Measurements from ENCODE around the gene PKNOX1.
A peak's percentile ranks its signal among the peaks of the same experiment; 100 is the strongest.
"Not testable (repeated sequence)": the region's sequence is repeated elsewhere in the genome, so short reads cannot be mapped to it uniquely, and the experiment has no call there.

Gene PKNOX1

DNA sequence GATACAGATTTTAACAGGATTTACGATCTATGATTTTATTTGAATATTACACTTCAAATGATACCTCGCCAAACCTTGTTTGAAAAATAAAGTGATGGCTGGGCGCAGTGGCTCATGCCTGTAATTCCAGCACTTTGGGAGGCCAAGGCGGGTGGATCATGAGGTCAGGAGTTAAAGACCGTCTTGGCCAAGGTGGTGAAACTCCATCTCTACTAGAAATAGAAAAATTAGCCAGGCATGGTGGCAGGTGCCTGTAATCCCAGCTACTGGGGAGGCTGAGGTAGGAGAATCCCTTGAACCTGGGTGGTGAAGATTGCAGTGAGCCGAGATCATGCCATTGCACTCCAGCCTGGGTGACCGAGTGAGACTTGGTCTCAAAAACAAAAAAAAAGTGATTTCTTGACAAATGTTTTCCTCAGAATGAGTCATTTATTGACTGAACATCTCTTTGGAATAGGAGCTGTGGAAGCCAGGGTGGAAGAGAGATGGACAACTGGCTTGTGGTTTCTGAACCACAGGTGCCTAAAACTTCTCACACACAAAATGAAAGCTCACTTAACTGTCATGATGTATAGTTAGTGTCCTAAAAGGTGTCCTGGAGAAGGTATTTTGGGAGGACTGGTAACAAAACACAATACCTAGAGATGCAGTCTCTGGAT, 11.9 kb downstream of the PKNOX1 start:
- no peak for DNase-seq

DNA sequence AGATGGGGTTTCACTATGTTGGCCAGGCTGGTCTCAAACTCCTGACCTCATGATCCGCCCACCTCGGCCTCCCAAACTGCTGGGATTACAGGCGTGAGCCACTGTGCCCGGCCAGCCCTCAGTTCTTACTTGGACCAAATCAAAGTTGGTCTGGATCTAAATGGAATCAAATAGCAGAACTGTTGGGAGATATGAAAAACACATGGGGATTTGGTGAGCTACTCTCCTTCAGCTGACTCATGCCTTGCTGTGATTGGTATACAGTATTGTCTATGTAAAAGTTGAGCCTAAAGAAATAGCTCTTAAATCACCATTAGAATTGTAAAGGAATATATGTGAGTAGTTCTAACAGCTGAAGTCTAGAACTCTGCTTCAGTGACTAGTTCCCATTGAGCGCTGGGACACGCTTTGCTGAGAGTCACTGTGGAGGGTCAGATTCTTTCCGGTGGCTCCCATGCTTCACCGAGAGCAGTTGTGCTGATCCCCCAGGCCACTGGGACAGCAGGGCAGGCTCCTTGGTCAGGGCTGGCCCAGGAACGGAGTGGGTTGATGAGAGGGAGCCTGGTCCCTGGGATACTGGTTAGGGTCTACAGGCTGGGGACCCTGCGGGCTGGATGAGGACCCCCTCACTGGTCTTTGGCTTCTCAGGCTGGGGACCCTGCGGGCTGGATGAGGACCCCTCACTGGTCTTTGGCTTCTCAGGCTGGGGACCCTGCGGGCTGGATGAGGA, 14.0 kb downstream of the PKNOX1 start:
- no peak for DNase-seq

DNA sequence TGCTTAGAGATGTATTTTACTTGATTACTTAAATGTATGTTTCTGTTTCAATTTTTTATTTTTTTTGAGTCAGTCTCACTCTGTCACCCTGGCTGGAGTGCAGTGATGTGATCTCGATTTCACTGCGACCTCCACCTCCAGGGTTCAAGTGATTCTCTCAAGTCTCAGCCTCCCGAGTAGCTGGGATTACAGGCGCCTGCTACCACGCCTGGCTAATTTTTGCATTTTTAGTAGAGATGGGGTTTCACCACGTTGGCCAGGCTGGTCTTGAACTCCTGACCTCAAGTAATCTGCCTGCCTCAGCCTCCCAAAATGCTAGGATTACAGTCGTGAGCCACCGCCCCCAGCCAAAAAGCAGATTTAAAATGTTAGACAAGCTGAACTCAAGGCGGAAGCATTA, 15.0 kb downstream of the PKNOX1 start:
- DNase-seq, result not testable (repeated sequence)

DNA sequence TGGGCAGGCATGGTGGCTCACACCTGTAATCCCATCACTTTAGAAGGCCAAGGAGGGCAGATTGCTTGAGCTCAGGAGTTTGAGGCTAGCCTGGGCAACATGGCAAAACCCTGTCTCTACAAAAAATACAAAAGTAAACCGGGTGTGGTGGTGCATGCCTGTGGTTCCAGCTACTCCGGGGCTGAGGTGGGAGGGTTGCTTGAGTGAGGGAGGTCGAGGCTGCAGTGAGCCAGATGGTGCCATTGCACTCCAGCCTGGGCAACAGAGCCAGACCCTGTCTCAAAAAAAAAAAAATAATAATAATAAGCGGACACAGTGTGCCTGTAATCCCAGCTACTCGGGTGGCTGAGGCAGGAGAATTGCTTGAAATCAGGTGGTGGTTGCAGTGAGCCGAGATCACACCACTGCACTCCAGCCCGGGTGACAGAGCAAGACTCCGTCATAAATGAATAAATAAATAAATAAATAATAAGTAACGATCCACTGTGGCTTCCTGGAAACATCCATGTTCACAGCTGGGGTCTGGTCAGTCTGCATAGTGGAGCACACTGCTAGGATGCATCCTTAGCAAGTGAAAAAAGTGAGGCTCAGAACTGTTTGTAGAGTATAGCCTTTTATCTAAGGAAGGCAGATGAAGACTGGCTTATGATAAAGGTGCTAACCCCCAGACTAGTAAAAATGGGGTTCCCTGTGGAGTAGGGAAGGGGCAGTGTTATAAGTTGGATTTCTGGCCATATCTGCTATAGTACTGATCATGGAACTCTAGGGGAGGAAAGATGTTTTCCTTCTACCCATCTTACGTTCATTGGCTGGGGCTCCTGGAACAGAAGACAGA, 15.7 kb downstream of the PKNOX1 start:
- DNase-seq, result no peak

DNA sequence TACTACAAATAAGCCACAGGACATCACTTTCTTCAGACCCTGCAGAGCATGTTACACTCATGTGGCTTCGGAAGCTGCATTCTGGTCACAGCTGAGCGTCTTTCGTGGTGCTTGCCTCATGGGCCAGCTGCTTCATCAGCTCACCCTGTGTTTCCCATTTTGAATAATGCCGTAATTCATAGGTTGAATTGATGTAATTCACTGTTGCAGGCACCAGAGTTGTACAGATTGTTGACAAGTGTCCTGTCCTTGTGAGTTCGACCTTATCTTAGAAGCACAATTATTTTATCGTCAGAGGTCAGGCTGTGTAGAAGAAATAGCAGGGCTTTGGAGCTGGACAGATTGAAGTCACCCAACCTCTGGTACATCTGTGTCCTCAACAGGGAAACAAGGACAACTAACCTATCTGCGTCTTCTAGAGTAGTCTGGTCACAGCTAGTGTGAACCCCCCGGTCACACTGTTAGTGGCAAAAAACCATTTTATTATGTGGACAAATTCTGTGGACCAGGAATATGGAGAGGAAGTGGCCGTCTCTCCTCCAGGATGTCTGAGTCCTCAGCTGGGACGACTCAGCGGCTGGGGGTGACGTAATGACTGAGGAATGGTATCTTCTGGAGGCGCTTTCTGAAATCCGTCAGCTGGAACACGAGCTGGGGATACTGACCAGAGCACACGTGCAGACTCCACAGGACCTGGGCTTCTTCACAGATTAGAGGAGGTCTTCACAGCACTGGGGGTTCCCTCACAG, 17.8 kb downstream of the PKNOX1 start:
- DNase-seq, result no peak

DNA sequence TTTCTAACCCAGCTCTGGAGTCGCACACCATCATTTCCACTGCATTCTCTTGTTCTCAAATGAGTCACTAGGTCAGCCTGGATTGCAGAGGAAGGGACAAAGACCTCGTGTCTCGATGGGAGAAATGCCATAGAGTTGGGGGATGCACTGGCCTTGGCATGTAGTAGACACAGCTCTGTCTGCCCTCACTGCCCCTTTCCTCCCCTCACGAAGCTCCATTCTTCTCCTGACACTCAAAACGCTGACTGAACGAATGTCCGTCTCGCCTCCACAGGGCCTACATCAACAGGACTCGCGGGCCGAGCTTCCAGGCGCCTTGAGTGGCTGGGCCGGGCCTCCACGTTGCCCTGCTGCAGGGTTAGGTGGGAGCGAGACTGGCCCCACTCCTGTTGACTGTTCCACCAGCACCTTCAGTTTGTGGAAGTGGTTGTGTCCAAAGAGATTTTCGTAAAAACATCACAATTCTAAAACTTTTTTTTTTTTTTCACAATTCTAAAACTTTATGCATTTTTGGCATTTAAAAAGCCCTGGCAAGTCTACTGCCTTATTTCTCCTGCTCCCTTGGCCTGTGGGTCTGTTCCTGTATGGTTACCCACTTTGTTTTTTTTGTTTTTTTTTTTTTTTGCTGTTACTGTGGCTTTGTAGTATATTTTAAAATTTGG, 18.8 kb downstream of the PKNOX1 start:
- no peak for DNase-seq

DNA sequence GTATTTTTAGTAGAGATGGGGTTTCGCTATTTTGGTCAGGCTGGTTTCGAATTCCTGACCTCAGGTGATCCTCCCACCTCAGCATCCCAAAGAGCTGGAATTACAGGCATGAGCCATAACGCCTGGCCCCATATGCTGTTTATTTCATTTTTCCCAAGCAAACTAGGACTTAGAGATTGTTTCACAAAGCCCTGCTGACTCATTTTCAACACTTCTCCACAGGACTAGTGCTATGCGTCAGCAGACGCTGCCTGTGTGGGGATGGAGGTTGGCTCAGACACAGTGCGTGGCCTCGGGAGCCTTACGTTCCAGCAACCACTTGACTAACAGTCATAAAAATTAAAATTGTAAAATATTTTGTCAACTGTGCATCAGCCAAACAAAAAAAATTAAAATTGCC, 22.7 kb downstream of the PKNOX1 start:
- no peak for DNase-seq

DNA sequence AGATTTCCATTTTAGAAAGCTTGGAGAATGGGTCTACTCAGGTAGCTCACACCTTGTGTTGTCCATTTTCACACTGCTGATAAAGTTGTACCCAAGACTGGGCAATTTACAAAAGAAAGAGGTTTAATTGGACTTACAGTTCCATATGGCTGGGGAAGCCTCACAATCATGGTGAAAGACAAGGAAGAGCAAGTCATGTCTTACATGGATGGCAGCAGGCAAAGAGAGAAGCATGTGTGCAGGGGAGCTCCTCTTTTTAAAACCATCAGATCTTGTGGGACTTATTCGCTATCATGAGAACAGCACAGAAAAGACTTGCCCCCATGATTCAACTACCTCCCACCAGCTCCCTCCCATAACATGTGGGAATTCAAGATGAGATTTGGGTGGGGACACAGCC, 23.6 kb downstream of the PKNOX1 start:
- DNase-seq, result not testable (repeated sequence)

DNA sequence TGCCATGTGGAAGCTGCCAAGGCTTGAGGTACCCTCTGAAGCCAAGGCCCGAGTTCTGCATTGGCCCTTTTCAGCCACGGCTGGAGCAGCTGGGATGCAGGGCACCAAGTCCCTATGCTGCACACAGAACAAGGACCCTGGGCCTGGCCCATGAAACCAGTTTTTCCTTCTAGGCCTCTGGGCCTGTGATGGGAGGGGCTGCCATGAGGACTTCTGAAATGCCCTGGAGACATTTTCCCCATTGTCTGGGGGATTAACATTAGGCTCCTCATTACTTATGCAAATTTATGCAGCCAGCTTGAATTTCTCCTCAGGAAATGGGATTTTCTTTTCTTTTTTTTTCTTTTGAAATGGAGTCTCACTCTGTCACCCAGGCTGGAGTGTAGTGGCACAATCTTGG, 24.8 kb downstream of the PKNOX1 start:
- DNase-seq, result not testable (repeated sequence)

DNA sequence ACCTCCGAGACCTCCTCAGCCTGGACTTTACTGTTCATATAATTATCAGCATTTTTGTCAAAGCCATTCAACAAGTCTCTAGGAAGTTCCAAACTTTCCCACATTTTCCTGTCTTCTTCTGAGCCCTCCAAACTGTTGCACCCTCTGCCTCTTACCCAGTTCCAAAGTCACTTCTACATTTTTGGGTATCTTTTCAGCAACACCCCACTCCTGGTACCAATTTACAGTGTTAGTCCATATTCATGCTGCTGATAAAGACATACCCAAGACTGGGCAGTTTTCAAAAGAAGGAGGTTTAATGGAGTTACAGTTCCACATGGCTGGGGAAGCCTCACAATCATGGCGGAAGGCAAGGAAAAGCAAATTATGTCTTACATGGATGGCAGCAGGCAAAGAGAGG, 25.7 kb downstream of the PKNOX1 start:
- DNase-seq, result not testable (repeated sequence)

DNA sequence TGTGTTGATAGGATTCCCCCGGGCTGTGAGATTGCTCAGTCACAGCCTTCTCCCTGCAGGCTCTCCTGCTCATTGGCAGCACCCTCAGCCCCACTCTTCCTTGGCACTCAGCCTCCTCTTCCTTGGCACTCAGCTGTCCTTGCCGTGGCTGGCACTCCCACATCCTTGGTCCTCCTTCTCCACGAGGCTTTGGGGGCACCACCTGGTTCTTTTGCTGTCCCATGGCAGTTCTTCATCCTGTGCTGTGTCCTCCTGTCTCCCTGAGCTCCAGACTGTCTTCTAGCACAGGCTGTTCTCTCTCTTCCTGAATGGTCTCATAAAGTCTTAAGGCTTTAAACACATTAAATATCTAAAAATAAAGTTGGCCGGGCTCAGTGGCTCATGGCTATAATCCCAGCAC, 27.0 kb downstream of the PKNOX1 start:
- DNase-seq, result peak in 1 of 2 experiments; percentile 23

DNA sequence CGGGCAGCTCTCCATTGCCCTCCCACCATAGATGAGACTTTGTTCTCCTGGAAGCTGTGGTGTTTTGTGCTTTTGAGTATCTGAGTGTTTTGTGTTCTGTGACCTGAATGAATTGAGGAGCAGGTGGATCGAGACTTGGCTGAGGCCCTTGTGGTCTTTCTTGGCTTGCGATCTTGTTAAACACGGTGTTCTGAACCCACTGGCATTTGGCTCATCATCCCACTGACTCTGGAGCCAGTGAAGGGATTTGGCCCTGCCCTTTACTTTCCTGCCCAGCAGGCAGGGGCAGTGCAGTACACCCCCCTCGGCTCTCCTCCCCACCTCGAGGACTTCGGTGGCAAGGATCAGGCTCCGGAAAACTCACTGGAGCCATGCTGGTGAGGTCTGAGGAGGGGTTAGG, 30.6 kb downstream of the PKNOX1 start:
- DNase-seq, result no peak

DNA sequence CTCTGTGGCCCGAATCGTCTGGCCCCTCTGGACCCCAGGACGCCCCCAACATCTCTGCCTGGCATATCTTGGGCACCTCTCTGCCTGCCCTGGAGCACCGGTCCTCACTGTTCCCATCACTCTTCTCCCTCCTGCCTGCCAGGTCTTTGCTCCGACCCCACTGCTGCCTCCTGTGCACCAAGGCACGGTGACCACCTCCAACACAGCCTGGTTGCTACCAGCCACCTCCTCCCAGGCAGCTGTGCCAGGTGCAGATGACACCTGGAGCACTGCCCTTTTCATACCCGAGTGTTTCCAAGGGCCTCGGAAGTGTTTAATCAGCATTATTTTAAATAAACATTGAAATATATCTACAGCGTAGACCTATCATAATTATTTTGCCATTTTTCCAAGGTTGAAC, 31.3 kb downstream of the PKNOX1 start:
- no peak for DNase-seq

DNA sequence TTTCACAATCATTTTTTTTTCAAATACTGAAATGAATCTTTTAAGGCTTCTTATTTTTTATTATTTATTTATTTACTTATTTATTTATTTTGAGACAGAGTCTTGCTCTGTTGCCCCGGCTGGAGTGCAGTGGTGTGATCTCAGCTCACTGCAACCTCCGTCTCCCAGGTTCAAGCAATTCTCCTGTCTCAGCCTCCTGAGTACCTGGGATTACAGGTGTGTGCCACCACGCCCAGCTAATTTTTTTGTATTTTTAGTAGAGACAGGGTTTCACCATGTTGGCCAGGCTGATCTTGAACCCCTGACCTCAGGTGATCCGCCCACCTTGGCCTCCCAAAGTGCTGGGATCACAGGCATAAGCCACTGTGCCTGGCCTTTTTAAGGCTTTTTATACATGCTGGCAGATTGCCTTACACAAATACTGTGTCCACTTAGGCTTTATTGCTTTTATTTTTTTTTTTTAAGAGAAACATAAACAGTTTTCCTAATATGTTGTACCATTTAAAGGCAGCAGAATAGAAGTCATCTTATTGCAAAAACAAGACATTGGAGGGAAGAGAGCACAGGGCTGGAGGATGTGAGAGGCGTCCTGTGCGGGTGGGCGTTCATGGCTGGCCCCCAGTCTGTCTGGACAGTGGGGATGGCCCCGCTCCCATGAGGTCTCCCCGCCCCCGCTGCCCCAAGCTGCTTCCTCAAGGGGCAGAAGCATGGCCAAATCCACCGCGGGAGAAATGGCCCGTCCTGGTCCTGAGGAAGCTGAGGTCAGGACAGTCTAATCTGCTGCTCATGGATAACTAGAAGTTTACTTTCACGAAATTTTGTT, 31.9 kb downstream of the PKNOX1 start:
- DNase-seq, result not testable (repeated sequence)

DNA sequence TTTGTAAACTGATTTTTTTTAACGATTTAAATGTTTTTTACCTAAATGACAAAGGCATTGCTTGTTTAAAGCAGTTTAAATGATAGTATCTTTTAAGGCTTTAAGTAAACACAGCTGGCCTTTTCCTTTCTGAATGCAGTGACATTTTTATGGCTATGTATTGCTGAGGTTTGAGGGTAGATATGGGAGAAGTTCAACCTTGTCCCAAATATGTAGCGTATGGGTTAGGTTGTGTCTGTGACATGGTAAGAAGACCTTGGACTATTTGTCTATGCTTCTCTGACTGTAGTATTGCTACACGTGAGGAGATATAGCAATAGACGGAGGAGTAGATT, 32.5 kb downstream of the PKNOX1 start:
- no peak for DNase-seq

DNA sequence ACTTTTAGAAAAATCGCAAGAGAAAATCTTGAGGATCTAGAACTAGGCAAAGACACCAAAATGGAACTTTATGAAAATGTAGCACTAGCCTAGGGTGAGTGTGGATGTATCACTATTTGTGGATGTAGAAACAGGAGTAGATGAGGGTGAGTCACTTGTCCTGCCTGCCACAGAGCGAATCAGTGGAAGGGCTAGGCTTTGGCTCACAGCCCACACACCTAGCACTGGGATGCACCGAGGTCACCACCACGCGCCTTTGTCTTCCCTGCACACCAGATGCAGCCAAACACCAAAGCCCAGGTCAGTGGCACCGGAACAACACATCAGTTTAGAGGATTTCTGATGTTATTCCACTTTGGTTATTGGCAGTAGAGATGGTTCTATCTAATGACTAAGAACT, 38.2 kb downstream of the PKNOX1 start:
- DNase-seq, result no peak

DNA sequence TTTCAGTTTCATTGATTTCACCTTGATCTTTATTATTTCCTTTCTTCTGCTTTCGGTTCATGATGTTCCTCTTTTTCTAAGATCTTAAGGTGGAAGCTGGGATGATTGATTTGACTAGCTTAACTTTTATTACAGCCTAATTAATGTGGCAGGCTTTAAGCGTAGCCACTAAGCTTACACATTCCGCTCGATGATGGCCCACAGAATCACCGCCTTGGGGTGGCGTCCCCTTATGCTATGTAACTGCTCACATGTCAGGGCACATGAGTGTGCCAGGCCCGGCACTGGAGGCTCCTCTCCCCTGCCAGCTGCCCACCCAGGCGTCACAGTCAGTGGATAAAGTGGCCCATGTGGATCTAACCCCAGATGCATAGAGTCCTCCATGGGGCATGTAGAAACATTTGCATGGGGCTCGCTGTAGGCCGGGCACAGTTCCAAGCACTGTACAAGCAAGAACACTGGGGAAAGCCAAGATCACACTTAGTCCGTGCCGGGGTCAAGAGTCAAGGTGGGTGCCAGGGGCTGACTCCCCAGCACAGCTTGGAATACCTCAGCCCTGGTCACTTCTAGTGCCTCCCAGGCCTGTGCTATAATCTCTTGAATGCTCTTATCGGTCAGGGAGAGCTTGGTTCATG, 41.7 kb downstream of the PKNOX1 start:
- no peak for DNase-seq

DNA sequence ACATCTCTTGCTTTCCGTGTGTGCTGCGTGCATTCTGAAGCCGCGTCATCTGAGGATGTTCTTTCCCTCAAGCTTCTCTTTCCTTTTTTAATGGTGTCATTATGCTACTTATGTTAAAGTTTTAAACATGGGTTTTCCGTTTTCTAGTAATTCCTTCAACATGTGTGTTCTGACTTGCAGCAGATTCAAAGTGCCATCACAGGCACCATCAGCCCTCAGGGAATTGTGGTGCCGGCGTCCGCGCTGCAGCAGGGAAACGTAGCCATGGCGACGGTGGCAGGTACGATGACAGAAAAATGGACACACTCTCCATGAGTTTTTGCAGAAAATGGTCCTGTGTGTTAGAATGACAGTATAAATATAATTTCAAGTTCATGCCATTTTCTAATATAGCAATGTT, 42.4 kb downstream of the PKNOX1 start:
- DNase-seq, result no peak

DNA sequence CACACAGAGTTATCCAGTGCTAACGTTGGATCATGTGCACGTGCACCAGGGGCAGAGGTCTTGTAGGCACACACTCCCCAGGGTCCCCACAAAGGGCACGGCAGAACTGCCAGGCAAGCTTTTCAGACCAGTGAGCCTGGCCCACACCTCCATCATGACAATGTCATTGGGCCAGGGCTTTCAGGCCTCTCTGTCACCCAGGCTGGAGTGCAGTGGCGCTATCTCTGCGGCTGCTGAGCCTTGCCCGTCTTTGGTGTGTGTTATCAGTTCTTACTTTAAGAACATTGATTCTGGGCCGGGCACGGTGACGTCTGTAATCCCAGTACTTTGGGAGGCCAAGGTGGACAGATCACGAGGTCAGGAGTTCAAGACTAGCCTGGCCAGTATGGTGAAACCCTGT, 44.2 kb downstream of the PKNOX1 start:
- DNase-seq, result no peak

DNA sequence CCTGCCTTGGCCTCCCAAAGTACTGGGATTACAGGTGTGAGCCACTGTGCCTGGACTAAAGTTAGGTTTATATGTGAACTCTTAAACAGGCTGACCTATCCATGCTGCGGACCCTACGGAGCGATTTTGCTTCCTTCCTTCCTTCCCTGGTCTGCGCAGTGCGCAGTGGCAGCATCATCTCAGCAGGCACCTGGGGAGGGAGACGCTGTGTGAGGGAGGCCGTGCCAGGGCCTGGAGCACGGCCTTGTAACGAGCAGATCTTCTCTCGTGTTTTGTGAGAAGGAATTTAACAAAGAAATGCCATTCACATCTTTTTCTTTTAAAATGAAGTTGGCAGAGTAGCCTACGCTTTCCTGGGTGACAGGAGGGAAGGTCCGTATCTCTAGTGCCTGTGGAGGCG, 45.8 kb downstream of the PKNOX1 start:
- no peak for DNase-seq

DNA sequence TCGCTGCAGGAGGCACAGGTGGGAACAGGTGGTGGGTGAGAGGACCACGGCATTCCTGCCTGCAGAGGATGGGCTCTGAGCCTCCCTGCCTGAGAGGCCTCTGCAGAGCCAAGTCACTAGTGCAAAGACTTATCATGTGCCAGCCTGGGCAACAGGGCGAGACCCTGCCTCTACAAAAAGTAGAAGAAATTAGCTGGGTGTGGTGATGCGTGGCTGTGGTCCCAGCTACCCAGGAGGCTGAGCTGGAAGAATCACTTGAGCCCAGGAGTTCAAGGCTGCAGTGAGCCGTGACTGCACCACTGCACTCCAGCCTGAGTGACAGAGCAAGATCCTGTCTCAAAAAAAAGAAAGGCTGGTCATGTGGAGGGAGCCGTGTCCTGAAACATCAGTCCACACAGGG, 46.4 kb downstream of the PKNOX1 start:
- DNase-seq, result no peak
